CD14-positive monocyte (primary cell): ENCODE measurements around the gene CCNJ. TPM values are rescaled to one million over a fixed set of nuclear protein-coding genes. Genes with fewer than 3 reads are reported as not detected.

Experiments
- DNase-seq, 3 donors: peaks; one replicate each; pipeline ENCODE4 v3.0.0-alpha.2; 2011 to 2022
- H2AFZ ChIP-seq: 2 replicates; pipeline ENCODE4 v1.6.0; 2012; ENCODE audit warnings: mild to moderate bottlenecking, low read depth, low read length, inconsistent platforms; ENCODE audit not compliant: insufficient read depth, poor library complexity, severe bottlenecking
- H3K27ac ChIP-seq, 2 donors: 1 replicate in 1 of 2; 2 replicates in 1 of 2; pipeline ENCODE4 v1.5.1; 2012 to 2013; ENCODE audit warnings: low read length in 2 of 2, control low read depth in 1 of 2, inconsistent platforms in 1 of 2, low read depth in 1 of 2, mild to moderate bottlenecking in 1 of 2
- H3K27me3 ChIP-seq, 2 donors: one replicate each; pipeline versions ENCODE4 v1.6.0 to v1.6.1; 2011 to 2013; ENCODE audit warnings: low read length in 2 of 2; ENCODE audit not compliant: control insufficient read depth in 2 of 2, insufficient read depth in 2 of 2
- H3K36me3 ChIP-seq, 2 donors: replicated peaks in 1 of 2; 1 replicate in 1 of 2; 2 replicates in 1 of 2; pipeline versions ENCODE4 v1.5.1 to v1.6.1; 2012 to 2013; ENCODE audit warnings: low read length in 2 of 2, control low read depth in 1 of 2, inconsistent platforms in 1 of 2, mild to moderate bottlenecking in 1 of 2; ENCODE audit not compliant: insufficient read depth in 2 of 2, control insufficient read depth in 1 of 2
- H3K4me1 ChIP-seq, 2 donors: 1 replicate in 1 of 2; 2 replicates in 1 of 2; pipeline versions ENCODE4 v1.5.1 to v1.6.1; 2012 to 2013; ENCODE audit warnings: low read length in 2 of 2, control low read depth in 1 of 2, inconsistent platforms in 1 of 2, mild to moderate bottlenecking in 1 of 2, moderate library complexity in 1 of 2; ENCODE audit not compliant: insufficient read depth in 2 of 2, control insufficient read depth in 1 of 2
- H3K4me2 ChIP-seq: replicated peaks from 2 replicates; pipeline ENCODE3; 2012; ENCODE audit warnings: low read length, moderate library complexity, mild to moderate bottlenecking; ENCODE audit not compliant: poor library complexity, severe bottlenecking; ENCODE audit errors: extremely low read depth
- H3K4me3 ChIP-seq, 3 experiments: fragments of 200-600 bp in 1 of 3; sonication (generic) in 1 of 3; replicated peaks in 1 of 3; 1 replicate in 2 of 3; 2 replicates in 1 of 3; pipeline ENCODE4 v1.5.1; 2011 to 2013; ENCODE audit warnings: low read length in 3 of 3, mild to moderate bottlenecking in 3 of 3, control low read depth in 2 of 3, low read depth in 2 of 3, inconsistent platforms in 1 of 3, moderate library complexity in 1 of 3
- H3K79me2 ChIP-seq: 2 replicates; pipeline ENCODE4 v1.6.0; 2012; ENCODE audit warnings: mild to moderate bottlenecking, control low read depth, inconsistent platforms, low read length, moderate library complexity; ENCODE audit not compliant: insufficient read depth
- H3K9ac ChIP-seq: 2 replicates; pipeline ENCODE4 v1.6.0; 2017; ENCODE audit warnings: low read length, mild to moderate bottlenecking; ENCODE audit not compliant: insufficient read depth, poor library complexity, severe bottlenecking
- H3K9me3 ChIP-seq, 2 donors: replicated peaks in 1 of 2; 1 replicate in 1 of 2; 2 replicates in 1 of 2; pipeline versions ENCODE4 v1.5.1 to v1.6.1; 2012 to 2013; ENCODE audit warnings: low read length in 2 of 2, control low read depth in 1 of 2; ENCODE audit not compliant: control insufficient read depth in 1 of 2, insufficient read depth in 1 of 2
- H4K20me1 ChIP-seq: 2 replicates; pipeline ENCODE4 v1.6.0; 2012; ENCODE audit warnings: mild to moderate bottlenecking, low read length, control low read depth, moderate library complexity; ENCODE audit not compliant: insufficient read depth
- H3K27ac Mint-ChIP-seq, 7 donors: one replicate each; pipeline ENCODE4 v1.8.0; 2020; ENCODE audit warnings: mild to moderate bottlenecking in 7 of 7, mixed read lengths in 7 of 7, moderate library complexity in 6 of 7, inconsistent platforms in 2 of 7
- H3K27me3 Mint-ChIP-seq, 3 donors: one replicate each; pipeline ENCODE4 v1.8.0; 2021 to 2022; ENCODE audit warnings: low read depth in 3 of 3, mild to moderate bottlenecking in 3 of 3, mixed read lengths in 3 of 3, moderate library complexity in 3 of 3, inconsistent platforms in 1 of 3
- H3K36me3 Mint-ChIP-seq, 2 donors: one replicate each; pipeline ENCODE4 v1.8.0; 2020; ENCODE audit warnings: mixed read lengths in 2 of 2, inconsistent platforms in 1 of 2, mild to moderate bottlenecking in 1 of 2
- H3K4me1 Mint-ChIP-seq: one replicate; pipeline ENCODE4 v1.8.0; 2020; ENCODE audit warnings: mild to moderate bottlenecking, mixed read lengths
- H3K4me3 Mint-ChIP-seq, 2 donors: one replicate each; pipeline ENCODE4 v1.8.0; 2020; ENCODE audit warnings: mild to moderate bottlenecking in 2 of 2, mixed read lengths in 2 of 2, moderate library complexity in 1 of 2
- H3K9me3 Mint-ChIP-seq, 7 donors: one replicate each; pipeline ENCODE4 v1.8.0; 2020 to 2022; ENCODE audit warnings: mixed read lengths in 7 of 7, mild to moderate bottlenecking in 6 of 7, moderate library complexity in 6 of 7, inconsistent platforms in 2 of 7
- WGBS: methylation state at CpG from one replicate; pipeline ENCODE4 v1.1.5; 2013; ENCODE audit warnings: missing lambda C conversion rate; ENCODE audit not compliant: insufficient coverage; 5-methylcytosine and 5-hydroxymethylcytosine counted together
- intact Hi-C, 2 donors: fragments of 100-400 bp; cut with micrococcal nuclease; formaldehyde crosslinking; loops; one replicate each; pipeline versions ENCODE4 v1.15.0 to v1.15.1; 2023
- polyA plus RNA-seq, 3 donors: library from polyadenylated mRNA; depleted of rRNA in 1 of 3; unstranded in 2 of 3; stranded (reverse) in 1 of 3; fragments of 300-500 nt in 2 of 3; fragments of >200 nt in 1 of 3; fragmentation: Illumina TruSeq in 2 of 3; gene quantifications; 1 replicate in 2 of 3; 2 replicates in 1 of 3; pipeline ENCODE4 v1.2.3, GENCODE V29; 2012 to 2021
- TF ChIP-seq, protein P1 (sequence below): fragments of 200-600 bp; IDR thresholded peaks from one replicate; pipeline ENCODE4 v1.8.0; 2022; ENCODE audit warnings: antibody characterized with exemption, mild to moderate bottlenecking

The CCNJ gene
- polyA plus RNA-seq, 3 donors = 1.3 to 9.2 (median 2.5) TPM

DNA sequence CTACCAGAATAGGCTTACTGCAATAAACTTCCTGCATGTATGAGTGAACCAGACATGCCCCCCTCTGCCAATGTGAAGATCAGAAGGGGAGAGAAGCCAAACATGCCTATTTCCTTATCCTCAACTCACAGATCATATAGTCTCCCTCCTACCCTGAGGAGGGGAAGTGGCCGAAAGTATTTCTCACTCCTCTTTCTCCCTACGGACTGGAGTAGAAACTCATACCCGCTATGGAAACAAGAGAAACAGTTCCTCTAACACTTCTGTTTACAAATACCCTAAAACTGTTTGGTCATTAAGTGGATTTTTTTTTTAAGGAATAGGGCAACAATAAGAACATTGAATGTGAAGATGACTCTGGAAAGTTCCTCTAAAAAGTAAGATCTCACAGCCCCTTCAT lies 31.4 kb downstream of the CCNJ start:
- H3K4me2 ChIP-seq = no peak overlapping the region
- H3K27me3 ChIP-seq = no peaks in the 10 kb centered on the region
- no peaks in the 10 kb centered on the region for H3K9me3 ChIP-seq
- Mint-ChIP-seq H3K27me3 (peaks cover 0 to 2% (median 0%) of the 10 kb centered on the region in 3 donors), H3K4me3 (no peak overlapping the region), H3K9me3 (no peaks in the 10 kb centered on the region), H3K27ac (no peak overlapping the region), H3K36me3 (peaks cover 7 to 12% of the 10 kb centered on the region in 2 donors), H3K4me1 (no peaks in the 10 kb centered on the region)
- TF ChIP-seq, protein P1, sequence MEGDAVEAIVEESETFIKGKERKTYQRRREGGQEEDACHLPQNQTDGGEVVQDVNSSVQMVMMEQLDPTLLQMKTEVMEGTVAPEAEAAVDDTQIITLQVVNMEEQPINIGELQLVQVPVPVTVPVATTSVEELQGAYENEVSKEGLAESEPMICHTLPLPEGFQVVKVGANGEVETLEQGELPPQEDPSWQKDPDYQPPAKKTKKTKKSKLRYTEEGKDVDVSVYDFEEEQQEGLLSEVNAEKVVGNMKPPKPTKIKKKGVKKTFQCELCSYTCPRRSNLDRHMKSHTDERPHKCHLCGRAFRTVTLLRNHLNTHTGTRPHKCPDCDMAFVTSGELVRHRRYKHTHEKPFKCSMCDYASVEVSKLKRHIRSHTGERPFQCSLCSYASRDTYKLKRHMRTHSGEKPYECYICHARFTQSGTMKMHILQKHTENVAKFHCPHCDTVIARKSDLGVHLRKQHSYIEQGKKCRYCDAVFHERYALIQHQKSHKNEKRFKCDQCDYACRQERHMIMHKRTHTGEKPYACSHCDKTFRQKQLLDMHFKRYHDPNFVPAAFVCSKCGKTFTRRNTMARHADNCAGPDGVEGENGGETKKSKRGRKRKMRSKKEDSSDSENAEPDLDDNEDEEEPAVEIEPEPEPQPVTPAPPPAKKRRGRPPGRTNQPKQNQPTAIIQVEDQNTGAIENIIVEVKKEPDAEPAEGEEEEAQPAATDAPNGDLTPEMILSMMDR = no peak
- no peak overlapping the region for H2AFZ ChIP-seq
- WGBS = no CpG with 5 or more reads among the region's 3 CpGs
- no peaks in the 10 kb centered on the region for H3K4me1 ChIP-seq
- no peak overlapping the region for H3K27ac ChIP-seq
- H3K9ac ChIP-seq = no peak overlapping the region
- intact Hi-C loops = no loop called here
- no peaks in the 10 kb centered on the region for H4K20me1 ChIP-seq
- H3K79me2 ChIP-seq = no peaks in the 10 kb centered on the region
- H3K36me3 ChIP-seq = no peaks in the 10 kb centered on the region
- DNase-seq = no peak
- no peak overlapping the region for H3K4me3 ChIP-seq

DNA sequence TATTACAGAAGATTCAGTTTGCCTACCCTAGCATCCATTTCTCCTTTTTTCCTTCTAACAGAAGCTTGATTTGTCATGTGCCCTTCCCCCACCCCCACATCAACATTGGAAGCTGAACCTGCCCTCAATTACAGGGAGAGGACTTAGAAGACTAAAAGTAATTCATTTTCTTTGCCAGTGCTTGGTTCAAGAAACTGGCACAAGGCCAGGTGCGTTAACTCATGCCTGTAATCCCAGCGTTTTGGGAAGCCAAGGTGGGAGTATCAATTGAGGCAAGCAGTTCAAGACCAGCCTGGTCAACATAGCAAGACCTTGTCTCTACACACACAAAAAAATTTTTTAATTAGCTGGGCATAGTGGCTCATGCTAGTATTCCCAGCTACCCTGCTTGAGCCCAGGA lies 32.6 kb downstream of the CCNJ start:
- H3K27ac ChIP-seq = no peak overlapping the region
- no peaks in the 10 kb centered on the region for H3K4me1 ChIP-seq
- Mint-ChIP-seq H3K4me1 (no peaks in the 10 kb centered on the region), H3K27ac (no peak overlapping the region), H3K4me3 (no peak overlapping the region), H3K9me3 (no peaks in the 10 kb centered on the region), H3K27me3 (no peaks in the 10 kb centered on the region), H3K36me3 (peaks cover 7 to 13% of the 10 kb centered on the region in 2 donors)
- H2AFZ ChIP-seq = no peak overlapping the region
- H3K9ac ChIP-seq = no peak overlapping the region
- no peak for DNase-seq
- intact Hi-C loops = no loop called here
- H3K4me2 ChIP-seq = no peak overlapping the region
- H3K27me3 ChIP-seq = no peaks in the 10 kb centered on the region
- H3K9me3 ChIP-seq = no peaks in the 10 kb centered on the region
- TF ChIP-seq, protein P1 = no peak
- H4K20me1 ChIP-seq = no peaks in the 10 kb centered on the region
- no peak overlapping the region for H3K4me3 ChIP-seq
- WGBS = no CpG with 5 or more reads among the region's 2 CpGs
- H3K79me2 ChIP-seq = no peaks in the 10 kb centered on the region
- H3K36me3 ChIP-seq = no peaks in the 10 kb centered on the region
